NB4 (cell line): ENCODE results near the gene TRIM32.

ENCODE experiments used
- CTCF ChIP-seq: IDR thresholded peaks from one replicate; pipeline ENCODE4 v1.5.1; 2012; ENCODE audit warnings: low read depth, low read length
- POLR2A ChIP-seq: IDR thresholded peaks from 2 replicates; pipeline ENCODE4 v1.6.1; 2011; ENCODE audit warnings: mild to moderate bottlenecking; ENCODE audit not compliant: insufficient read length; ENCODE audit errors: extremely low read depth

GRCh38 chr9:116685166-116685565 lies 1.9 kb upstream of the TRIM32 start:
- no peak for TF ChIP-seq POLR2A
- no peak for TF ChIP-seq CTCF
